Measurements from ENCODE around the gene AAR2.
A peak's percentile ranks its signal among the peaks of the same experiment; 100 is the strongest.

Gene AAR2, protein sequence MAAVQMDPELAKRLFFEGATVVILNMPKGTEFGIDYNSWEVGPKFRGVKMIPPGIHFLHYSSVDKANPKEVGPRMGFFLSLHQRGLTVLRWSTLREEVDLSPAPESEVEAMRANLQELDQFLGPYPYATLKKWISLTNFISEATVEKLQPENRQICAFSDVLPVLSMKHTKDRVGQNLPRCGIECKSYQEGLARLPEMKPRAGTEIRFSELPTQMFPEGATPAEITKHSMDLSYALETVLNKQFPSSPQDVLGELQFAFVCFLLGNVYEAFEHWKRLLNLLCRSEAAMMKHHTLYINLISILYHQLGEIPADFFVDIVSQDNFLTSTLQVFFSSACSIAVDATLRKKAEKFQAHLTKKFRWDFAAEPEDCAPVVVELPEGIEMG

DNA sequence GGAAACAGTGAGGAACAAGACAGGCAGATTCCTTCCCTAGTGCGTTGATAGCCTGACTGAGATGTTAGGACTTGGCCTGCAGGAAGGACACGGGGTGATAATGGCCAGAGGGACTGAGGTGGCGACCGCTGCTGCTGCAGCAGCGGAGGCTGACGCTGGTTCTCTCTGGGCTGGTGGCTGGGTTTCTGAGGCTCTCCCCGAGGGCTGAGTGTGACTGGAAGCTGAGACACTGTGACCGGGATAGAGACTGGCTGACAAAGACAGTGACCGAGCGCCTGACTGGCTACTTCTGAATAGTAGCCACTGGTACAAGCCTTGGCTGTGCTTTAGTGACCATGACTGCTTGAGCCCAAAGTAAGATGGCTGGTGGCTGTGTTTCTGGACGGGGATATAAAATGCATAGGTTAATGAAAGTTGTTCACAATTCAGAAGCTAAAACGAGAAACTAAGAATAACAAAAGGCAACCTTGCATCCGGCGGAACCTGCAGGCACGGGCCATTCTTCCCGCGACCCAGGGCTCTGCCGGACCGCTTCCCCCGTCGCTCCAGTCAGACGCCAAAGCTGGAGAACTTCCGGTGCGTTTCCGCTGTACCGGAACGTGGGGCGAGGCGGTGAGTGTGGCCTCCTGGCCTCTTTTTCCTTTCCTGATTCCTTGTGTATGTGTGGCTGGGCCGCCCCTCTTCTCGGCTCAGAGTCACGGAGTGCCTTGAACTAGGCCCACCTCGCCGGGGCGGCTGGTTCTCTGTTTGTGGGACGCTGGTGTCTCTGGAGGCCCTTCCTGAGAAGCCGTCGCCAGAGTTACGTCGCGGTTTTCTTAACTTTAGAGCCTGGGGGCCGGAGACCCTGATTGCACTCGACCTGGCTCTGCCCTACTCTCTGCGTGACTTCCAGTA, at the start of gene AAR2:
Gene AAR2 (plus strand): TSS at position 587 of the 894 bp plus-strand sequence. CDS start 3,391 bp downstream, outside the sequence.
- no peak for FAIRE-seq
- DNase-seq (ENCODE audit: insufficient read length, low spot score) = peak; percentile 84

DNA sequence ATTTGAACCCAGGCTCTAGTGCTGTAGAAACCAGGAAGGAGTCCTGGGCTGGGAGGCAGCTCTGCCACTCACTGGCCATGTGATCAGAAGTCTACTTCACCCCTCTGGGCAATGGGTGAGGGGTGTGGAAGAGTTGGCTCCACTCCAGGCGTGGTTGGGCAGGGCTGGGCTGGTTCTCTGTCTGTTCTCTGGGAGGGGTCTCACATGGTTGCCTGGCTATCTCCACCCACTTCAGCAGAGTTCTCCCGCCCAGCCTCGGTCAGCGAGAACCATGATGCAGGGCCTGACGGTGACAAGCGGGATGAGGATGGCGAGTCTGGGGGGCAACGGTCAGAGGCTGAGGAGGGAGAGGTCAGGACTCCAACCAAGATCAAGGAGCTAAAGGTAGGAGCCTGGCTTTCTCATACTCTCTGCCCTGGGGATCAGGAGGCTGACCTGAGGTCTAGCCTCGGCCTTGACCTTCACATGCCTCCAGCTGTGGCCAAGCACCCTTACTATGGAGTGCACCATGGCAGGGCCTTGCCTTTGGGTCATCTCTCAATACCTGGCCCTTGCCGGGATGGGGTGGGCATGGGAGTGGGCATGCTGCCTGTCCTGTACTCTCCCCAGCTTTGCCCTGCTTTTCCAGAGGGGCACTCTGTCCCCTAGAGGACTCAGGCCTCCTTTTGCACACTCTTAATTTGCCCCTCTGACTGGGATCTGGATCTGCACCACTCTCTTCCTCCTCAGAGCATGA, 42.1 kb upstream of the AAR2 start:
- FAIRE-seq = no peak
- DNase-seq (ENCODE audit: insufficient read length, low spot score) = no peak

DNA sequence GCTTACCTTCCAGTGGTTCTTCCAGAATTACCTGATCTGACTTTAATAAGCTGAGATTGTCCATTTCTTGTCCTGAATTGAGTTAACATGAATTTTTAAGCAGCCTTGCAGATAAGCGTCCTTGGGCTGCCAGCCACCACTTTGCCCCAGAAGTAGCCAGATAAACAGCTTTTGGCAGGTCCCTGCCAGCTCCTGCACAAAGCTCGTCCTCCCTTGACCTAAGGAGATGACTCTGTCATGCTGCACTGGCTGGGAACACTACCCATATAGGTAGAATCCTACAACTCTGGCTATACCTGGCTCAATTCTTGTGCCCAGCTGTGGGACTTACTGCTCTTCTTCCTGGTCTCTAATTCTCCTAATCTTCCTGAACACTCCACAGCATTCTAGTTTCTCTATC, 39.6 kb upstream of the AAR2 start:
- DNase-seq (ENCODE audit: insufficient read length, low spot score) = no peak
- no peak for FAIRE-seq

DNA sequence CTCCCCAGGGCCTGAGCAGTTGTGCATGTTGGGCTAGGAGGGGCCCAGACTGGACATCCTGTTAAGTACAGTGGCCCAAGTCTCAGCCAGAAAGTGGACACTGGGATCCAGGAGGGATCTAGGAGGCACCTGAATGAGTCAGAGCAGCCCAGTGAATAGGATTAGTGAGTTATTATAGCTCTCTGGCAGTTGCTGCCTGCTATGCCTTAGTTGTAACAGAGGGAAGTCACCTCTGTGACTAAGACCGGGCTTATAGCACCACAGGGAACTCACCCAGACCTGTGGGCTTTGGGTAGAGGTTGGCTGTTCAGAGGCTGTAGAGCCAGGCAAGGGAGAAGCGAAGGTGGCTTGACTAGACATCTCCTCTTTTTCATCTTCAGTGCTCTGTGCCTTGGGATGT, 39.0 kb upstream of the AAR2 start:
- FAIRE-seq (no peak), DNase-seq (ENCODE audit: insufficient read length, low spot score) (no peak)

DNA sequence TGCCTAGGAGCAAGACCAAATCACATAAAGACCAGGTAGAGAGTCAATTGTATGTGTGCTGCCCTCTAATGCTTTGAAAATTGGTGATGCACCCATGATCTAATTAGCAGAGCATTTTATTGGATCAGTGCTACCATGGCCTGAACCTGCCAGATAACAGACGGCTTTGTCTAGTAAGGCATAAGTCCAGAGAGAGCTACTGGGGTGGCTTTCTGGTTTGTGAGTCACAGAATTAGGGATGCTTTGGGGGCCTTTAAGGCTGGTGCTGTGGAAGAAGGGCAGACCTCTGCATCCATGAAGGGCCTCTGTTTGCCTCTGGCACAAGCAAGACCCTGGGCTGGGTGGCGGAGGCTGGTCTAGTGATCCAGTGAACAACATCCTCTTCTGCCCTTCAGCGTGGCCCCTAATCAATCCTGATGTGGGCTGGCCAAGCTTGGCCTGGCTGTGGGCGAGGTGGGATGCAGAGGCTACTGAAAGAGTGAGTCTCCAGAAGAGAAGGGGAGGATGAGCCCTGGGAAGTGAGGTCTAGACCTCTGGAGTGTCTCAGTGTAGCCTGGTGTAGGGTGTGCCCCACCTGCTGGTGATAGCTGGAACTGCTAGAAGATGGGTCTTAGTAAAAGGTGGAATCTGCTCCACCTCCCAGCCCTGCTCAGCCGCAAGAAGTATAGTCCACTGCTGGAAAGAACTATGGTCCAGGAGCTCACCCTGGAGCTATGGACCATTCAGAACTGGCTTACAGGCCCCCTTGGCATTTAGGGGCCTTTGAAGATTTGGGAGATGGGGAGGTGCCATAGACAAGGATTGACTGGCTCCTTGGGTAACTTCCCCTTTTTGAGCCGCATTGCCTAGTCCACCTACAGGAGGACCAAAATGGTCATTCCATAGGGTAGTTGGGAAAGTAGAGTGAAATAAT, 36.7 kb upstream of the AAR2 start:
- FAIRE-seq (peak; percentile 74), DNase-seq (ENCODE audit: insufficient read length, low spot score) (peak; percentile 94)

DNA sequence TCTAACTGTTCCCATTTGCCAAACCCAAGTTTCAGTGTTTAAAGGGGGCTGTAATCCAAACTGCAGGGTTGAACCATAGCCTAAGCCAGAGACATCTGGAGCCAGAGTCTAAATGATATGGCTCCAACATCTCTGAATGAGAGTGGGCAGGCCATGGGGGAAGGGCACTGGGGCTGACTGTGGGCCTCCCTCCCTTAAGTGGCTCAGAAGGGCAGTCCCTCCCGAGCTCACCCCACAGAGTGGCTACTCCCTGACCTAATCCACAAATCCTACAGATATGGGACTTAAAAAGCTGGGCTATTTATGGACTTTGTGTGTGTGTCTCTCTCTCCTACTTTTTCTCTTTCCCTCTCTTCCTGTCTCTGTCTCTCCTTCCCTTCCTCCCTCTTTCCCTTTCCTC, 35.8 kb upstream of the AAR2 start:
- no peak for FAIRE-seq
- no peak for DNase-seq (ENCODE audit: insufficient read length, low spot score)

DNA sequence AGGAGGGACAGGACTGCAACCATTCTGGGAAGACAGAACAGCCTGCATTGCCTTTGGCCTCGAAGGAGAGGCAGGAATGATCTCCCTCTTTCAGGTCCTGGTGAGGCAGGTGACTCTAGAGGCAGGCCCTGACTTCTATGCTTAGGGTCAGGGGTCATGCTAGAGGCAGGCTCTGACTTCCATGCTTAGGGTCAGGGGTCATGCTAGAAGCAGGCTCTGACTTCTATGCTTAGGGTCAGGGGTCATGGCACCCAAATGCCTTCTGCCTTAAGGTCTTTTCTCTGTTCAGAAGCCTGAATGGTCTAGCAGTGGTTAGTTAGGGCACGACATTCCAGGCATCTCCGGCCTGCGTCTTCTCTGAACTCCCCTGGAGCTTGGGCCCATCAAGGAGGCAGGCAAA, 35.1 kb upstream of the AAR2 start:
- no peak for FAIRE-seq
- DNase-seq (ENCODE audit: insufficient read length, low spot score) = no peak

DNA sequence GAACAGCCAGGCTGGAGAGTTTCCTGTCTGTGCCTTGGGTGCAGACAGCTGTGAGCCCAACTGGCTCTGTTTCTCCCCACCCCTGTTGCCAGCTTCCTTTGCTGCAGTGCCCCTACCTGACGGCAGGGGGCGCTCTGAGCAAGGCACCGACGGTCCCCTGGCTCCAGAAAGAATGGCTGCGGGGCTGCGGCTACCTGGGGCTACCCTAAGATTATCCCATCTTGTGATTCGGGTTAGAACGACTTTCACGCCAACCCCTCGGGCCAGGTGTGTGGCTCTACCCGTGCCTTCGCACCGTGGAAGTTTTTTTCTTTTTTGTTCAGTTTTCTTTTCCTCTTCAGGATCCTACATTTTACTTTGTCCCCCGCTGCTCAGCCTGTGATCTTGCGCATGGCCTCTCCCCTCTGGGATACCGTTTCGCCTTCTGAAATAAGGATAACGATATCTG, 33.4 kb upstream of the AAR2 start:
- FAIRE-seq (peak; percentile 42), DNase-seq (ENCODE audit: insufficient read length, low spot score) (peak; percentile 88)

DNA sequence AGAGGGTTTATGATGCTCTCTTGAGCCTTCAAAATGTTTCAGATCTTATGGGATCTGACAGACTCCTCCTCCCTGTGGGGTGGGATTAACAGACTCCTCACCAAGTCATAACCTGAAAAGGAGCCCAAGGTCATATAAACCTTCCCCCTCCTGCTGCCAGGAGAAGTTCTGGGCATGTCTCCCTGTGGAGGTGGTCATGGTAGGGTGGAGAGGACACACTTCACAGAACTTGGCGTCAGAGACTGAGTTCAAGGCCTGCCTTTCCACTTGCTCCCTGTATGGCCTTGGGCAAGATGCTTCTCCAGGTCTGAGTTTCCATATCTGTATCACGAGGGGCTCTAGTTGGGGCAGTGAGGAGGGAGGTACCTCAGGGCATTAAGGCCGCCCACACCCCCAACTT, 32.4 kb upstream of the AAR2 start:
- FAIRE-seq (no peak), DNase-seq (ENCODE audit: insufficient read length, low spot score) (no peak)

DNA sequence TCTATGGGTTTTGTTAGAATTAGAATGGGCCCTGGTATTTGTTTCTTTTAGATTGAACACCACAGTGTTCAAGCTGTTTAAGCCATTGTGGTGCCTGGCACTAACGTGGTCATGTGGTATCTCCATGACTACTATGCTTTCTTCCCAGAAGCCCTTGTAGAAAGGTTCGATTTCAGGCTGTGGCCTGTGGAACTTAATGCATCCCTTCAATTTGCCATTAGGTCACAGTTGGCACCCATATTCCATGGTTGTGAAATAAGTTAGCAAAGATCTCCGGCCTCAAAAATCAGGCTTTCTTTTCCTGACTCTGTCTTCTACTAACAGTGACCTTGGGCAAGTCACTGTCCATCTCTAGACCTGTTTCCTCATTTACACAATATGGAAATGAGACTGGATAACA, 31.3 kb upstream of the AAR2 start:
- no peak for DNase-seq (ENCODE audit: insufficient read length, low spot score)
- FAIRE-seq = no peak

DNA sequence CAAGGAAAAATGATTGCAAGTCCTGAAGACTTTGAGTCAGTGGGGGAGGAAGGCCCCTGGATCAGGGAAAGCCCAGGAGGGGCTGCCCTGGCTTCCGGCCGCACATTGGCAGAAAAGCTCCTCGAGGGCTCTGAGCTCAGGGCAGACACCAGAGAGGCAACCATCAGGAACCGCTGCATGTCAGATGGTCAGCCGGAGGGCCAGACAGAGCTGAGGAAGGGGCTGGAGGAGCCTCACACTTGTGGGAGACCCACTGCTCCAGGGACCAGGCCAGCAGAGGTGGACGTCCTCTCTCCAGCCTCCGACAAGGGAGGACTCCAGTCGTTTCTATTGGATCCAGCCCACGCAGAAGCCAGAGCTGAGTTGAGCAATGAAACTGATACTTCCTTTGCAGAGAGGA, 30.2 kb upstream of the AAR2 start:
- FAIRE-seq = no peak
- DNase-seq (ENCODE audit: insufficient read length, low spot score) = no peak

DNA sequence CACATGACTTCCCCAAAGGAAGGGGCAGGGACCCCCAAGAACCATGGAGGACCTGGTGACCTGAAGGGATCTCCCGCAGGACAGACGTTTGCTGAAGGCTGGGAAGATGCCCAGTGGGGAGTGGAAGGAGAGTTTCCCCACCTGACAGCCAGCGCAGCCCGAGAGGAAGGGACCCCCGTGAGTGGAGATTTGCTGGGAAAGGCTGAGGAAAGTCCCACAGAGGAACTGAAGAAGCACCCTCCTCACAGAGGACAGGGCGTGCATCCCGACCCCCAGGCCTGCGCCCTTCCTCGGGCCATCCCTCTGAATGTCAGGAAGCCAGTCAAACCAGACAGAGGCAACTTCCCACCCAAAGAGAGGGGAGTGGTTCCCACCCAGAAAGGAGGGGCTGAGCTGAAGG, 29.6 kb upstream of the AAR2 start:
- DNase-seq (ENCODE audit: insufficient read length, low spot score) = no peak
- FAIRE-seq = no peak

DNA sequence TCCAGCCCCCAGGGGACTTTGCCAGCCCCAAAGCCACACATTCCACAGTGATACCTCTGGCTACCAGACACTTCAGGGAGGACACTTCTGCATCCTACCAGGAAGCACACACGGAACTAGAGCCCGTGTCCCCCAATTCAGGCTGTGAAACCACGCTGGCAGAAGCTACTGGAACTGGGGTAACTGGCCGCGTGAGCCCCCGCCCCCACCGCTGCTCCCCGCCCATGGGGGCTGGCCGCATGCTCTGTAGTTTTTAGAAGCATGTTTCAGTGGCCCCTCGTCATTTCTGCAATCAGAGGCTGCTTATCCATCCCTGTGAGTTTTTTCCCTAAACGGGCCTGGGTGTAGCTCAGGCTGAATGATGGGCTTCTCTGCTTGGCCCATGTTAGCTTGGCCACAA, 28.7 kb upstream of the AAR2 start:
- no peak for FAIRE-seq
- no peak for DNase-seq (ENCODE audit: insufficient read length, low spot score)

DNA sequence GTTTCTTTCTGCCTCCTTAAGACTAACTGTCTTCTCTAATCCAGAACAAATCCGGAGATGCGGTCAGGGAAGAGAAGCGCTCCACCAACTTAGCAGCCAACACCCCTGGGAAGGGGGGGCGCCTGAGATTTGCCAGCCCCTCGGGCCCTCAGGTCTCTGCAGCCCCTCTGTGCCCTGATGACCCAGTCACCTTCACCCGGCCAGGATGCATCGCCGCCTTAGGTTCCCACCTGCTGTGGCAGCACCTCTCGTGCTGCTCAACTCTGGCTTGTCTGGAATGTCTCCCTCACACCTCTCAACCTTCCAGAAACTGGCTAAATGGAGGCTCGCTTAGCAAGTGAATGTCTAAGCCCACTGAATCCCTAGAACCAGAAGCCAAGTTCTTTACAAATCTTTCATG, 28.0 kb upstream of the AAR2 start:
- DNase-seq (ENCODE audit: insufficient read length, low spot score) (no peak), FAIRE-seq (no peak)

DNA sequence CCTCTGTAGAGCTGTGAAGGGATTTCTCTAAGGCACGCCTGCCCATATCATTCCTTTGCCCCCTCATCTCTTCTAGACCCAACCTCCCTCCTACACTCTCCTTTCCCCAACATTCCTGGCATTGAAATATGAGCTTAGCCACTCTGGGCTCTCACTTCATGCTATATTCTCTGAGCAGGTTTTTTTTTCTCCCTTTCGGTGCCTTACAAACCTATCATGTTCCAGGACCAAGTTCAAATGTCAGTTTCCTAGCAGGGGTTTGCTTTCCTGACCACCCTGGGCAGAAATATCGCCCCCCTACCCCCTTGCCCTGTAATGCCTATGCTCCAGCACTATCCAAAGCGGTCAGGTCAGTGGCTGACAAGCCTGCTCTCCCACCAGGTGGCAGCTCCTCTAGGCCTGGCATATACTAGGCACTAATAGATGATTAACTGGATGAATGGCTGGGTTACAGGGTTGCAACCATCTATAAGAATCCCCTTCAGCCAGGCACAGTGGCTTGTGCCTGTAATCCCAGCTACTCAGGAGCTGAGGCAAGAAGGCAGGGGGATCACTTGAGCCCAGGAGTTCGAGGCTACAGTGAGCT, 25.7 kb upstream of the AAR2 start:
- FAIRE-seq (no peak), DNase-seq (ENCODE audit: insufficient read length, low spot score) (no peak)

DNA sequence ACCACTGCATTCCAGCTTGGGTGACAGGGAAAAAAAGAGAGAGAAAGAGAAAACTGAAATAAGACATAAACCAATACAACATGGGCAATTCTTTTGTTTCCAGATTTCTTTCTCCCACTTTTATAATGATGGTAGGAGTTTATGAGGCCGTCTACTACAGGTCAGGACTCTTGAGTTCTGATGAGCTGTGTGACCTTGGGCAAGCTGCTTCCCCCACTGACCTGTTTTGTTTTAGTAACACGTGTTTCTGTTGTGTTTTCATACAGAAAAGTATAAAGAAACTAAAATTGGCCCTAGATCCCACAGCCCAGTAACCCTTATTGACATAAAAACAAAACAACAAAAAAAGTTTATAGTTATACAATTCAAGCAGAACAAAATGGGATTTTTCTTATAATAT, 22.9 kb upstream of the AAR2 start:
- no peak for FAIRE-seq

DNA sequence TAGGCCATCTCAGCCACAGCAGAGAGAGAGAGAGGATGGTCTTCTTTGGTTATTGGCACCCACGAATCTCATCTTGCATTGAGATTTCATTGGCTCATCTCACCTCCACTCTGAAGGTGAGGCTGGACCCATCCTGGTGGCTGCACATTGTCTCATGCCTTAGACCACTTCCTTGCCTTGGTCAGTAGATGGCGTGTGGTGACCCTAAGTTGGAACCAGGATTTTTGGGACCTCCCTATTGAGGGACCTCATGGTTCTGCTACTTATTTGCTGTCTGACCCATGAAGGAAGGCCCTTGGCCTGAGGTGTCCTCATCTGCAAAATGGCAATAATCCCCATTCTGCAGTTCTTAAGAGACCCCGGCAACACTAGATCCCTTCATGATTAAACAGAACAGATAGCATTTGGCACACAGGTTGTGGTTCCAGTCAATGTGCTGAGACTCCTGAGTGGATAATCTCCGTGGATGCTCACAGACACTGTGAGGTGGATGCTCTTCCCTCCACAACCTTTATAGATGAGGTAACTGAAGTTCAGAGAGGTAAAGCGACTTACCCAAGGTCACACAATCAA, 21.5 kb upstream of the AAR2 start:
- FAIRE-seq (no peak), DNase-seq (ENCODE audit: insufficient read length, low spot score) (peak; percentile 53)

More for the DNA sequence above, 22.9 kb upstream of the AAR2 start:
- no peak for DNase-seq (ENCODE audit: insufficient read length, low spot score)

DNA sequence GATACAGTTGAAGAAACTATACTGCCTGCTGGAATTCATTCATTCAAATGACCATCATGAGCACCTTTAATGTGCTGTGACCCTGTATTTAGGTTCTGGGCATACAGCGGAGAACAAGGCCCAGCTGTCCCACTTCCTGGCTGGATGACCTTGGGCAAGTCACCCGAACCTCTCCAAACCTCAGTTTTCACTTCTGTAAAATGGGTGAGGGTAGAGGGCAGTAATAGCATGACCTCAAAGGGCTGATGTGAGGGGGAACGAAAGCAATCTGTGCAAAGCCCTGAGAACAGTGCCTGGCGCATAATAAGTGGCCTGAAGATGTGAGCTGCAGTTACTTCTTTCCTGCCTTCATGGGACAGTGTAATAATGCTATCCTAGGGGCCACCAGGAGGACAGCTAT, 20.5 kb upstream of the AAR2 start:
- FAIRE-seq = no peak
- no peak for DNase-seq (ENCODE audit: insufficient read length, low spot score)

DNA sequence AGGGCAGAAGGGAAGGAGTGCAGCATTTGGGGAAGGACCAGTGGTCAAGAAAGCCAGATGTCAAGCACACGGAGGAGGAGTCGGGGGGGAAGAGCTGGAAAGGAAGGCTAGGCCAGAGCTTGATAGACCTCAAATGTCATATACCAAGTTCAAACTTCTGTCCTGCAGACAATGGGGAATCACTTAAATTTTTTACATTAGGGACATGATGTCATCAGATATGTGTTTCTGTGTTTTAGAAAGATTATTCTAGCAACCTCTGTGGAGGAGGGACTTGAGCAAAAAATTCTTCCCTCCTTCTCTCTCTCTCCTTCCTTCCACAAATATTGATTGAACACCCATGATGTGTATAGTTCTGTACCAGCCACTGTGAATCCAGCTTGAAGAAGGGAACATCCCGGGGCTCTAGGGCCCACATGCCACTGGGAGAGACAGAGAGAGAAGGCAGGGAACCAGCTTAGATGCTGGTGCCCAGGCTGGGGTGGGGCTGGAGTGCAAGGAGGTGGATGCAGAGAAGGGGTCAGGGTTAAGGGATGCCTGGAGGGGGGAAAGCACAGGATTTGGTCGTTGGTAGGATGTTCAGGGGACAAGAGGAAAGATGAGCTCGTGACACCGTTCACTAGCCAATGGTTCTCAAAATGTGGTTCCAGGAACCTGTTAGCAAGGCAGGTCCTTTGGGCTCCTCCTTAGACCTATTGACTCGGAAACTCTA, 19.8 kb upstream of the AAR2 start:
- DNase-seq (ENCODE audit: insufficient read length, low spot score) (no peak), FAIRE-seq (no peak)

Data from HTR-8/SVneo (cell line).